ENCODE measurements around the gene QSER1.

QSER1 gene

DNA sequence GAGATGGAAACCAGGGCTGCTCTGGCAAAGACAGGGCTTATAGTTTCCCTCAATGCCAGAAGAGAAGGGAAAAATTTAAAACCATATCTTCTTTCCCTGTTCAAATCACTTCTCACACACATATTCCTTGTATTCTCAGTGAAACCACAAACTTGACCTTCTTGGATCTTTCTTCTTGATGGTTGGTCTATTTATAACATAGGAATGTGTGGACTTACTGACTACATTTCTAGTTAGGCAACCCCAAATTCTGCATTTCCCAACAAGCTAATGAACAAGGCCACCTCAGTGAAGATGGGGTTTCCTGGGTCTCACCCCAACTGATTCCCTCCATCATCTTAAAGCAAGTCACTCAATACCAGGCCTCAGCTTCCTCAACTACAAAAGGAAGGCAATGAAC is 3.8 kb upstream of the QSER1 start:
- no peak for TF ChIP-seq CTCF (IDR thresholded peaks at IDR 0.05; ENCODE audit: extremely low read depth, insufficient read depth, missing control alignments)
- no peak for DNase-seq (ENCODE audit: low spot score)
- in situ Hi-C loops (cut with MboI; ENCODE audit: low pct_unique_long_range_greater_than_20kb, low sequenced_read_pairs, unreplicated experiment): no loop called here

GRCh38 chr11:32890843-32891656 is 1.6 kb upstream of the QSER1 start:
- in situ Hi-C loops (cut with MboI; ENCODE audit: low pct_unique_long_range_greater_than_20kb, low sequenced_read_pairs, unreplicated experiment): loop anchor here (10.0 kb wide), 1 partner anchor 56 kb away; no protein-coding TSS in a partner anchor
- TF ChIP-seq CTCF (IDR thresholded peaks at IDR 0.05; ENCODE audit: extremely low read depth, insufficient read depth, missing control alignments): no peak

DNA sequence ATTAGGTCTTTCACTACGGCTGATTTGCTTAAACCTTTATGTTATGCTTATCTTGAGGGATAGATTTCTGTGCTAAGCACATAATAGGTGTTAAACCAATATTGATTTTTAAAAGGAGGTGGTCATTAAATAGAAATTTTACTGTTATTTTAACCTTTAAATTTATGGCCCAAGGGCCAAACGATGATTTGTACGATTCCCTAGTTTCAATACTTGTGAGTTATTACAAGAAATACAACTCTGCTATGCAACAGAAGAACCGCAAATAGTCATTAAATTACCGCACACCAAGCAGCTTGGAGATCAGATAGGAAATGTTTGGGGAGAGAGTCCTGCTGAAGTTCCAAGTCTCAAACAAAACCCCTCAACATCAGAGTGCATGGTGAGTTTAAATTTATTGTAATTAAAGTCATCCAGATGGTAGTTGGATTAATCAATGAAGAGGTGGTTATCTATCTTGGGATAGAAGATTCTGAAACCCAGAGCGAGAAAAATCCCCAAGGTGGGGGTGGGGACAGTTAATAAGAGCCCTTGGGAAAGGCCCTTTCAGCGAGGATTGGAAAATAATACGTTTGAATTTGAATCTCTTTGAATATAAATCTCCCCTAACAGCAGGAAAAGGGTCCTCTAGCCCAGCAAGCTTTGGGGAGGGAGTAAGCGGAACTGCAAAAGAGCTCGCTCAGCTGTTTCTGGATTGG is 805 bp upstream of the QSER1 start:
- peak; percentile 32 for DNase-seq (ENCODE audit: low spot score)
- in situ Hi-C loops (cut with MboI; ENCODE audit: low pct_unique_long_range_greater_than_20kb, low sequenced_read_pairs, unreplicated experiment): loop anchor here (10.0 kb wide), 1 partner anchor 57 kb away; no protein-coding TSS in a partner anchor
- TF ChIP-seq CTCF (IDR thresholded peaks at IDR 0.05; ENCODE audit: extremely low read depth, insufficient read depth, missing control alignments): no peak

More at GRCh38 chr11:32890843-32891656, 1.6 kb upstream of the QSER1 start:
- DNase-seq (ENCODE audit: low spot score): no peak

DNA sequence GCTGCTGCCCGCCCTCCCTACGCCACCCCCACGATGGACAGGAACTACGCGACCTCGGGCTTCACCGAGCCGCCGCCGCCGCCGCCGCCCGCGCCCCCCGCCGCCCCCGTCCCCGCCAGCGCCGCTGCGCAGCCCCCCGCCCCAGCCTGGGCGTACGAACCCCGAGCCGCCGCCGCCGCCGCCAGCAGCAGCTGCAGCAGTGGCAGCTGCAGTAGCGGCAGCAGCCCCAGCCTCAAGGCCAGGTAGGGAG is 407 bp downstream of the QSER1 start:
- TF ChIP-seq CTCF (IDR thresholded peaks at IDR 0.05; ENCODE audit: extremely low read depth, insufficient read depth, missing control alignments): no peak
- DNase-seq (ENCODE audit: low spot score): no peak
- in situ Hi-C loops (cut with MboI; ENCODE audit: low pct_unique_long_range_greater_than_20kb, low sequenced_read_pairs, unreplicated experiment): loop anchor here (10.0 kb wide), 1 partner anchor 58 kb away; no protein-coding TSS in a partner anchor

GRCh38 chr11:32893343-32894148 is 935 bp downstream of the QSER1 start:
- in situ Hi-C loops (cut with MboI; ENCODE audit: low pct_unique_long_range_greater_than_20kb, low sequenced_read_pairs, unreplicated experiment): loop anchor here (10.0 kb wide), 1 partner anchor 59 kb away; no protein-coding TSS in a partner anchor
- peak; percentile 79 for DNase-seq (ENCODE audit: low spot score)
- peak; percentile 71 for TF ChIP-seq CTCF (IDR thresholded peaks at IDR 0.05; ENCODE audit: extremely low read depth, insufficient read depth, missing control alignments)

DNA sequence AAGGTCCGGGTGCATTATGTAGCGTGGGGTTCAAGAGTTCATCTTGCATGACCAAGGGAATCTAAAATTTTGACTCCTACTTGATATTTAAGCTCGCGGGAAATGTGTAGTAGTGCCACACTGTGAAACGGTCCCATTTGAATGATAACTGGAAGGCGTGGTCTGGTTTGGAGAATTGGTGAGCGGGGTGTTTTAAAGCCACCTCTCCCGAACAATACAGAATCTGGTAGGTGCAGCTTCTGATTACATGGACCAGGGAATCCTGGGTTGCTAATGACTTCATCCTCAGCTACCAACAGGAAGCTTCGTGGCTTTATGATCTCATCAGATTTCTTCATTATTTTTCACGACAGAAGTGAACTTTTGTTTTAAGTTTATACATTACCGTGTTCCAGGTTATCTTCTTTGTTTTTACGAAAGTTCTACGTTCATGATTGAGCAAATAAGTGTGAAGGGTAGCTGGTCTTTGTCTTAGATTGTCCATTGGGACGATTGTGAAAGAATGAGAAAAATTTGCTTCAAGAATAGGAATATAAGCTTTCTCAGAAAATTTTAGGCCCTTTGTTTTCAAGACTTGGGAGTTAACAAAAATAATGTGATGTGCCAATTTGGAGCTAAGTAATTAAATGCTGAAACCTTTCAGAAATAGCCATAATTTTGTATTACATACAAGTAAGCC is 1.7 kb downstream of the QSER1 start:
- in situ Hi-C loops (cut with MboI; ENCODE audit: low pct_unique_long_range_greater_than_20kb, low sequenced_read_pairs, unreplicated experiment): loop anchor here (10.0 kb wide), 1 partner anchor 59 kb away; no protein-coding TSS in a partner anchor
- TF ChIP-seq CTCF (IDR thresholded peaks at IDR 0.05; ENCODE audit: extremely low read depth, insufficient read depth, missing control alignments): no peak
- peak; percentile 66 for DNase-seq (ENCODE audit: low spot score)
